Tibial nerve (tissue), 4 donors: Measurements from ENCODE around the gene SBNO2.

Experiments
- CTCF ChIP-seq, 5 experiments: fragments of 200-600 bp in 3 of 5; fragments of 450-650 bp in 2 of 5; sonication (generic) in 3 of 5; IDR thresholded peaks; one replicate each; pipeline ENCODE4 v1.5.1; 2016 to 2019; ENCODE audit warnings: antibody characterized with exemption in 5 of 5, mild to moderate bottlenecking in 3 of 5, moderate library complexity in 2 of 5
- EP300 ChIP-seq, 2 donors: sonication (generic); formaldehyde crosslinking; IDR thresholded peaks; one replicate each; pipeline ENCODE4 v1.6.1; 2017; ENCODE audit warnings: antibody characterized with exemption in 2 of 2, mild to moderate bottlenecking in 1 of 2
- POLR2A ChIP-seq, 2 donors: fragments of 450-650 bp; IDR thresholded peaks; one replicate each; pipeline ENCODE4 v1.6.1; 2017; ENCODE audit warnings: antibody characterized with exemption in 2 of 2, mild to moderate bottlenecking in 2 of 2, moderate library complexity in 2 of 2

- TF ChIP-seq CTCF (IDR thresholded peaks at IDR 0.05) = no peak
- no peak for TF ChIP-seq POLR2A (IDR thresholded peaks at IDR 0.05)
- no peak for TF ChIP-seq EP300 (IDR thresholded peaks at IDR 0.05)
Measured at GRCh38 chr19:1094655-1094977, 79.5 kb downstream of the SBNO2 start.
